H1 (cell line): ENCODE data around the gene MEGF11. TPM values are rescaled to one million over a fixed set of nuclear protein-coding genes. Genes with fewer than 3 reads are reported as not detected.

Experiments used
- RNF2 ChIP-seq: fragments of 200-900, 300-1000 bp; sonication (generic); IDR thresholded peaks from 2 replicates; pipeline ENCODE4 v1.7.1; 2016; ENCODE audit warnings: borderline replicate concordance, low read depth, mild to moderate bottlenecking, antibody characterized with exemption, low read length; ENCODE audit not compliant: poor library complexity, severe bottlenecking; ENCODE audit errors: missing control alignments
- USF2 ChIP-seq: IDR thresholded peaks from 2 replicates; pipeline ENCODE4 v1.6.1; 2011; ENCODE audit warnings: low read length, improper control_type of control experiment
- polyA plus RNA-seq, 7 experiments: library from polyadenylated mRNA; depleted of rRNA in 3 of 7; stranded (reverse) in 5 of 7; unstranded in 2 of 7; fragments of >200 nt in 5 of 7; fragments of 200-250 nt in 2 of 7; gene quantifications; 1 replicate in 5 of 7; 2 replicates in 1 of 7; 4 replicates in 1 of 7; pipeline versions ENCODE4 v1.2.1 to v1.2.3, GENCODE V29; 2011 to 2013; ENCODE audit warnings: missing spikeins in 2 of 7, mixed read lengths in 2 of 7
- total RNA-seq: library from RNA; stranded (reverse); fragmentation: NEBNext Ultra II Directional; extraction: Animal tissue kit (Norgen Biotek cat#: 25700); gene quantifications from 2 replicates; pipeline ENCODE4 v1.2.1, GENCODE V29; 2021

Gene MEGF11
- total and polyA plus RNA-seq, 2 of the 8 experiments (the other 6 are each of a cell fraction or from before 2014, with no cell fraction given): 4.4 to 4.8 TPM

- TF ChIP-seq USF2 (no peak), RNF2 (no peak)
Measured at GRCh38 chr15:66035901-66036300, 217.6 kb downstream of the MEGF11 start (continued).
